GM12874 (cell line): ENCODE measurements around the gene FBXO36.

ENCODE experiments used
- TF ChIP-seq, protein P1 (sequence below): IDR thresholded peaks from 2 replicates; pipeline ENCODE4 v1.5.1; 2011; ENCODE audit warnings: low read depth, mild to moderate bottlenecking, control low read depth, low read length, moderate library complexity; ENCODE audit not compliant: insufficient read depth

Gene FBXO36

DNA sequence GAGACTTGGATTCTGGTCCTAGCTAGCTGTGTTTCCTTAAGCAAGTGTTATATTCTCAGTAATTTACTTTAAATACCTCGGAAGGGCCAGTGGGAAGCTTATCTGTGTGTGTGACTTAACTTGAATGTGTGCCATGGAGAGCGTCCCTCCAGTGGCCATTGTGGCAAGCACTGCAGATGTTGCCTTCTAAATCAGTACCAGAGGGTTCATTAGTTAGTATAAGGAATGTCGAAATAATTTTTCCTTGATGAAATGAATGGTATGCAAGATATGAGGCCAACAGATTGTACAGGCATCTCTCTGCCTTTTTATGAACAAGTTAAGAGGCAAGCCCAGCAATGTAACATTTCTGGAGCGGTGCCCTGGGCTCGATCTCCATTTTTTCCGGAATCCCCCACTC, 52.0 kb downstream of the FBXO36 start:
- TF ChIP-seq, protein P1, sequence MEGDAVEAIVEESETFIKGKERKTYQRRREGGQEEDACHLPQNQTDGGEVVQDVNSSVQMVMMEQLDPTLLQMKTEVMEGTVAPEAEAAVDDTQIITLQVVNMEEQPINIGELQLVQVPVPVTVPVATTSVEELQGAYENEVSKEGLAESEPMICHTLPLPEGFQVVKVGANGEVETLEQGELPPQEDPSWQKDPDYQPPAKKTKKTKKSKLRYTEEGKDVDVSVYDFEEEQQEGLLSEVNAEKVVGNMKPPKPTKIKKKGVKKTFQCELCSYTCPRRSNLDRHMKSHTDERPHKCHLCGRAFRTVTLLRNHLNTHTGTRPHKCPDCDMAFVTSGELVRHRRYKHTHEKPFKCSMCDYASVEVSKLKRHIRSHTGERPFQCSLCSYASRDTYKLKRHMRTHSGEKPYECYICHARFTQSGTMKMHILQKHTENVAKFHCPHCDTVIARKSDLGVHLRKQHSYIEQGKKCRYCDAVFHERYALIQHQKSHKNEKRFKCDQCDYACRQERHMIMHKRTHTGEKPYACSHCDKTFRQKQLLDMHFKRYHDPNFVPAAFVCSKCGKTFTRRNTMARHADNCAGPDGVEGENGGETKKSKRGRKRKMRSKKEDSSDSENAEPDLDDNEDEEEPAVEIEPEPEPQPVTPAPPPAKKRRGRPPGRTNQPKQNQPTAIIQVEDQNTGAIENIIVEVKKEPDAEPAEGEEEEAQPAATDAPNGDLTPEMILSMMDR, result no peak

DNA sequence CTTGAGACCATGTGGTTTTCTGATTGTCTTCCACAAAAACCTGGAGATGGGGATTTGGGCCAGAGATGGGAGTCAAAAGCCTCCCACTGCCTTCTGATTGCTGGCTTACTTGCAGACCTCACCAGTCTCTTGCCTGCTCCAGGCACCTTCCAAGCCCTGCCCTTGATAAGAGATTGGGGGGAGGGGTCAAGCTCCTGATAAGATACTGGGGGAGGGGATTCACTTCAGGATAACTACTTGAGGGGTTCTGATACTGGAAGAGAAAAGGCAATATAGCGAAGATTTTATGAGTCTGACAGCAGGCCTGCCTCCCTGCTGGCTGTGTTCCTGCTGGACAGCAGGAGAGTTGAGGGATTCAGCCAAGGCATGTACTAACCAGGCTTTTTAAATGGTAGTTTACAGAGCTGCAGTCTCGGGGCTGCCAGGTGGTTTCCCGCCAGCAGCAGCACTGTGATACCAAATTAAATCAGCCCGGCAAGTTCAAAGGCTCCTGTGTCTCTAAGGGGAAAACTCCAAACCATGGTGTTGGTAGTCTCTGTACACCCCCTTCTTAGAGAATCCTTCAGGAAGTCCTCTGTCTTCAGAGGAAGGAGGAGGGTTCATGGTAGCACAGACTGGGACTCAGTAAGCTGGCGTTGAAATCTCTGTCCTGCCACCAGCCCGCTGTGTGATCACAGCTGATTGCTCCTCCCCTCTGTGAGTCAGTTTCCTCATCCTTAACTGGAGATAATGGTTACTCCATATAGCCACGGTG, 58.3 kb downstream of the FBXO36 start:
- TF ChIP-seq, protein P1, result no peak

DNA sequence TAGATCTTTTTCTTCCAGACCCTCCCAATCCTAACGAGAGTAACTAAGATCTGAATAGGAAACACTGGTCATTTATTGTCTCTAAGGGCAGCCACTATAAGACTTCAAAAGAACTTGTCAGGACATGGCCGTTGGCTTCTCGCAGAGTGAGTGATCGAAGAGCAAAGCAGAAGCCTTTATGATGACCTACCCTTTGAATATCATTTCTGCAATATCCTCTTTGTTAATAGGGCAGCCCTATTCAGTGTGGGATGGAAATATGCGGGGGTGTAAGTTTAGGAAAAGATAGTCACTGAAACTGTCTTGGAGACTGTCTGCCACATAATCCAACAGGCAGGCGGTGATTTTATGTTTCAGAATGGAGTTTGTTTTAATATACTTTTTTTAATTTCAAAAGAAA, 70.9 kb downstream of the FBXO36 start:
- TF ChIP-seq, protein P1, result no peak

DNA sequence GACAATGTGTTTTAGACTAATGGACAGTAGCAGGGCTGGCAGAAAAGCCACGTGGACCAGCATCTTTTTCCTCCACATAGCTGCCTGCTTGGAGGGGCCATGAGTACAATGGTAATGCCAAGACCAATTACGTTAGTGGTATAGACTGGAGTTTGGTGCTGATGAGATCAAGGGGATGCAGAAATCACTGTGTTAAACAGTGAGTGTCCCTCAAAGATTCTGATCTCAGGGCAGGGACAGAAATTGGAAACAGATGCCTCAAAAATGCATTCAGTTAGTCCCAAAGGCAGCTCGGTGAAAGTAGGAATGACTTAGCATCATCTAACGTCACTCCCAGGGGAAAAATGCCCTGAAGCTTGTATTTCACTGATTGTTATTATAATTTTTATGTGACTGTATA, 74.0 kb downstream of the FBXO36 start:
- TF ChIP-seq, protein P1, result no peak

DNA sequence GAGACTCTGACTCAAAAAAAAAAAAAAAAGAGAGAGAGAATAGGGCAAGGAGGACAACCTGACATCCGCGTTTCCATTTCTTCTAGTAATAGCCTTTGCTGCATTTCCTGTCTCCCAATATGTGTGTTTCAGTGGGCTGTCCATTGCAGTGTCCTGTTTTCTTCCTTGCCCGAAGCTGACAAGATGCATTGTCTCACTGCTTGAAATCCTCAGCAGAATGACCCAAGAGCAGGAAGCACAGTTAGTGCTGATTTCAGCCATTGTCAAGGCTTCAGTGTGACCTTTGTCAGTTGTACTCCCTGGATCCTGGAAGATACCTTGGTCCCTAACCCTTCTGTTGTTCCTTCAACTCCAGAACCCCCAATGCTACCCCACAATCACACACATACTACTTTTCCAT, 75.3 kb downstream of the FBXO36 start:
- TF ChIP-seq, protein P1, result no peak

DNA sequence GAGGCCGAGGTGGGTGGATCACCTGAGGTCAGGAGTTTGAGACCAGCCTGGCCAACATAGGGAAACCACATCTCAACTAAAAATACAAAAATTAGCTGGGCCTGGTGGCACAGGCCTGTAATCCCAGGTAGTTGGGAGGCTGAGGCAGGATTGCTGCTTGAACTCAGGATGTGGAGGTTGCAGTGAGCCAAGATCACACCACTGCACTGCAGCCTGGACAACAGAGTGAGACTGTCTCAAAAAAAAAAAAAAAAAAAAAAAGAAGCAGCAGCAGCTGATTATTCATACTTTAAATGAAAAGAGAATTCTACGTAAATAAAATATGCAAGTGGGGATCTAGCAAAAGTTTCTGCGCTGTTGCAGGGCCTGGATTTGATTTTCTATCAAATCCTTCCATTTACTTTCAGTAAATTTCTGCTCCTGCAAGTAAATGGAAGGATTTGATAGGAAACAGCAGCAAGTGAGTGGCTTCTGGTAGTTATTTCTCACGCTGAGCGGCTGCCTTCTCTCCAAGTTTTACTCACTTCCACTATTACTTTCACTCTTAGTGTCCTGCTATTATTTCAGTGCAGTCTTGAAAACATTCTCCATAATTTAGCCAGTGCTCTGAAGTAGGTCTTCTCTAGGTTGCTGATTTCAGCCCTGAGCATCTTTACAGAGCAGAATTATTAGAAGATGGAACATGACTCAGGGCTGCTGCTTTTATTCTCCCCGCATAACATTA, 78.0 kb downstream of the FBXO36 start:
- TF ChIP-seq, protein P1, result no peak

DNA sequence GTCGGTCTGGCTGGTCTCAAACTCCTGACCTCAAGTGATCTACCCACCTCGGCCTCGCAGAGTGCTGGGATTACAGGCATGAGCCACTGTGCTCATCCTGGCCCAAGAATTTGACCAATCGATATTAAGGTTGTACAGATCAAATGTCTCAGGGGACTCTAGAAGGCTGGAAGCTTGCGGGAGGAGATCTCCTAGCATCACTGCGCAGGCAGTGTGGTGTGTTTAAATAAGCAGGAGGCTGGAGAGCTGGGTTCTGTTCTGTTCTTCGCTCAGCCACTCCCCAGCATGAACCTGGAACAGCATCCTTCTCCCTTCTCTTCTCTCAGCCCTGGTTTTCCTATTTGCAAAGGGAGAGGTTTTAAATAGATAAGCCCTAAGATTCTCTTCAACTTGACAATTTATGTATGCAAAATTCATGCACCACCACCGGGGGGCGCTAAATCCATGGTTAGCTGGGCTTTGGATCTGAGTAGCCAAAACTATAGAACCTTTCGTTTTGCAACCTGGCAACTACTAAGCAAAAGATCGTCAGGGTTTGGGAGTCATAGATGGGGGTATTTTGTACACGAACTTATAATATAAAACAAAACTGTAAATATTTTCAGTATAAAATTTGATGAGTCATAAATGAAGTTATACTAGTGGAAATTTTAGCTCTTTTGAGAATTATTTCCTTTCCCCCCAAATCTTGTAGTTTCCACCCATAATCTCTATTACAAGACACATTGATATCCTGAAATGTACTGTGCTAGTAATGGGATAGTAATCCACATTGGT, 85.8 kb downstream of the FBXO36 start:
- TF ChIP-seq, protein P1, result peak; percentile 71
